Measurements from ENCODE around the gene XPR1. TPM values are rescaled to one million over a fixed set of nuclear protein-coding genes. Genes with fewer than 3 reads are reported as not detected.

Gene XPR1
- total and polyA plus RNA-seq, 10 of the 15 experiments (the other 5 are each of a cell fraction or from before 2014, with no cell fraction given), result 1.1 to 33.9 (median 11.3) TPM

GRCh38 chr1:180841415-180841814 lies 209.6 kb downstream of the XPR1 start:
- TF ChIP-seq FOXM1 (IDR thresholded peaks at IDR 0.05; ENCODE audit: low read depth, low read length), result no peak
- TF ChIP-seq GABPA (IDR thresholded peaks at IDR 0.05; ENCODE audit: low read depth), result no peak
- TF ChIP-seq FOS (IDR thresholded peaks at IDR 0.05; ENCODE audit: borderline replicate concordance, extremely low read depth, insufficient read length), result no peak
- no peak for TF ChIP-seq RB1 (IDR thresholded peaks at IDR 0.05; ENCODE audit: borderline replicate concordance)
- TF ChIP-seq CHD4 (IDR thresholded peaks at IDR 0.05), result no peak
- no peak for TF ChIP-seq SMC3 (IDR thresholded peaks at IDR 0.05; ENCODE audit: borderline replicate concordance, low read length)
- TF ChIP-seq ATF2 (IDR thresholded peaks at IDR 0.05; ENCODE audit: low read length), result no peak
- no peak for TF ChIP-seq MYC (IDR thresholded peaks at IDR 0.05; ENCODE audit: insufficient read depth, insufficient read length, insufficient replicate concordance, low read length, severe bottlenecking)
- no peak for TF ChIP-seq SKIL (IDR thresholded peaks at IDR 0.05; ENCODE audit: low read depth, poor library complexity, severe bottlenecking)
- no peak for TF ChIP-seq IRF5 (IDR thresholded peaks at IDR 0.05; ENCODE audit: borderline replicate concordance)
- no peak for TF ChIP-seq BRCA1 (IDR thresholded peaks at IDR 0.05; ENCODE audit: low read depth, low read length)
- TF ChIP-seq EP300 (IDR thresholded peaks at IDR 0.05; ENCODE audit: borderline replicate concordance in 1 of 2, control insufficient read depth in 1 of 2, low read depth in 2 of 2, low read length in 2 of 2), result no peak
- no peak for TF ChIP-seq CREB1 (IDR thresholded peaks at IDR 0.05; ENCODE audit: low read depth)
- no peak for TF ChIP-seq RELA (IDR thresholded peaks at IDR 0.05; ENCODE audit: borderline replicate concordance, partially characterized antibody)
- TF ChIP-seq ETV6 (conservative IDR thresholded peaks at IDR 0.05 in 1 of 2, IDR thresholded peaks at IDR 0.05 in 1 of 2; ENCODE audit: borderline replicate concordance in 1 of 2, low read depth in 1 of 2), result no peak
- no peak for TF ChIP-seq IRF4 (IDR thresholded peaks at IDR 0.05; ENCODE audit: low read depth, low read length)
- H3K36me3 ChIP-seq (ENCODE audit: control insufficient read depth in 2 of 2, insufficient read depth in 2 of 2, low read length in 1 of 2), result no peaks in the 10 kb centered on the region
- no peak for ATAC-seq
- no peak overlapping the region for H2AFZ ChIP-seq (ENCODE audit: control insufficient read depth, low read depth, low read length)
- no peaks in the 10 kb centered on the region for H4K20me1 ChIP-seq (ENCODE audit: control insufficient read depth, insufficient read depth)
- BruUV-seq (replicated peaks), result no TSS peak
- CTCF ChIA-PET, result interaction anchor here (2.0 kb wide), 1 partner anchor 326 kb away, joined by 7 read pairs; no protein-coding TSS in a partner anchor
- RAD21 ChIA-PET (ENCODE audit: unreplicated experiment), result interaction anchor here (1.9 kb wide), 1 partner anchor 20 kb away, joined by 10 read pairs; no protein-coding TSS in a partner anchor
- H3K27ac ChIP-seq (ENCODE audit: control insufficient read depth, insufficient read depth), result no peak overlapping the region
- in situ Hi-C loops (cut with MboI), result no loop called here
- no peak for DNase-seq (ENCODE audit: low read depth, low spot score)
- no peaks in the 10 kb centered on the region for H3K4me1 ChIP-seq (ENCODE audit: control insufficient read depth, insufficient read depth, low read length)
- no peaks in the 10 kb centered on the region for H3K27me3 ChIP-seq (replicated peaks in 1 of 2; ENCODE audit: control insufficient read depth in 2 of 2, insufficient read depth in 2 of 2, low read length in 1 of 2)
- H3K4me2 ChIP-seq (ENCODE audit: control insufficient read depth, insufficient read depth), result no peak overlapping the region
- no peak overlapping the region for H3K9ac ChIP-seq (ENCODE audit: control insufficient read depth, insufficient read depth, low read length)
- H3K9me3 ChIP-seq (replicated peaks; ENCODE audit: control insufficient read depth, insufficient read depth, low read length), result no peaks in the 10 kb centered on the region
- intact Hi-C loops (cut with micrococcal nuclease; ENCODE audit: unreplicated experiment), result no loop called here
- POLR2A ChIA-PET, result no interaction called here
- FAIRE-seq, result no peak
- H3K4me3 ChIP-seq, result no peak overlapping the region
- WGBS (ENCODE audit: insufficient coverage, insufficient replicate concordance, low lambda C conversion rate, missing lambda C conversion rate), result 99% methylated on average over 3 of the region's 3 CpGs
- no peaks in the 10 kb centered on the region for H3K79me2 ChIP-seq (ENCODE audit: control insufficient read depth, insufficient read depth, low read length)
- SMC1A ChIA-PET (ENCODE audit: uncharacterized antibody, unreplicated experiment), result interaction anchor here (1.1 to 2.1 kb wide), 3 partner anchors 12 to 34 kb away, joined by 3 to 8 read pairs (median 5); no protein-coding TSS in a partner anchor
